Measurements from ENCODE around the gene MESD. TPM values are rescaled to one million over a fixed set of nuclear protein-coding genes. Genes with fewer than 3 reads are reported as not detected.
"Not testable (repeated sequence)": the region's sequence is repeated elsewhere in the genome, so short reads cannot be mapped to it uniquely, and the experiment has no call there.

Gene MESD
- total RNA-seq, 4 donors from 2014 or later = 5.5 to 7.9 (median 6.6) TPM

- H3K27ac ChIP-seq = no peak overlapping the region
- H3K36me3 ChIP-seq = peaks cover 0 to 8% of the 10 kb centered on the region in 2 donors
- DNase-seq = no peak
- TF ChIP-seq CTCF (IDR thresholded peaks at IDR 0.05 in 4 of 5, conservative IDR thresholded peaks at IDR 0.05 in 1 of 5) = no peak
- TF ChIP-seq POLR2A (IDR thresholded peaks at IDR 0.05) = no peak
- in situ Hi-C loops (cut with MboI; ENCODE audit: low sequenced_read_pairs in 4 of 4) = loop anchor here in 2 of 4 donors (25.0 kb wide), 2 partner anchors 170 to 395 kb away; partner anchors contain the start of gene CEMIP (in 1 of the 2)
- H3K9me3 ChIP-seq = no peaks in the 10 kb centered on the region
- ATAC-seq = no peak
- H3K4me1 ChIP-seq = no peaks in the 10 kb centered on the region
- H3K27me3 ChIP-seq = no peaks in the 10 kb centered on the region
- H3K4me3 ChIP-seq = no peak overlapping the region
- intact Hi-C loops (cut with DNase I; ENCODE audit: low total_unique reads) = no loop called here
Observed at GRCh38 chr15:80957556-80957955, 32.1 kb downstream of the MESD start.

- H3K9me3 ChIP-seq; intact Hi-C loops (cut with DNase I; ENCODE audit: low total_unique reads); H3K27me3 ChIP-seq; H3K4me3 ChIP-seq; DNase-seq; H3K4me1 ChIP-seq; ATAC-seq; H3K27ac ChIP-seq: not testable (repeated sequence)
- H3K36me3 ChIP-seq = peaks cover 0 to 19% of the 10 kb centered on the region in 2 donors
- in situ Hi-C loops (cut with MboI; ENCODE audit: low sequenced_read_pairs in 4 of 4) = loop anchor here in 2 of 4 donors (25.0 kb wide), 2 partner anchors 169 to 394 kb away; partner anchors contain the start of gene CEMIP (in 1 of the 2)
Observed at GRCh38 chr15:80955571-80956452, 33.8 kb downstream of the MESD start.

GRCh38 chr15:80953953-80954778 lies 35.5 kb downstream of the MESD start:
- Histone ChIP-seq H3K4me3 (no peak overlapping the region), H3K36me3 (peaks cover 0 to 33% of the 10 kb centered on the region in 2 donors), H3K4me1 (no peaks in the 10 kb centered on the region), H3K27ac (no peak overlapping the region), H3K9me3 (no peaks in the 10 kb centered on the region), H3K27me3 (no peaks in the 10 kb centered on the region)
- DNase-seq (no peak), ATAC-seq (no peak)
- TF ChIP-seq CTCF (IDR thresholded peaks at IDR 0.05 in 4 of 5, conservative IDR thresholded peaks at IDR 0.05 in 1 of 5) (no peak), POLR2A (IDR thresholded peaks at IDR 0.05) (no peak)
- intact Hi-C loops (cut with DNase I; ENCODE audit: low total_unique reads) (no loop called here), in situ Hi-C loops (cut with MboI; ENCODE audit: low sequenced_read_pairs in 4 of 4) (loop anchor here in 2 of 4 donors (25.0 kb wide), 2 partner anchors 167 to 392 kb away; partner anchors contain the start of gene CEMIP (in 1 of the 2))

- DNase-seq (no peak), ATAC-seq (no peak)
- Histone ChIP-seq H3K4me1 (no peaks in the 10 kb centered on the region), H3K27me3 (no peaks in the 10 kb centered on the region), H3K4me3 (no peak overlapping the region), H3K27ac (no peak overlapping the region), H3K9me3 (no peaks in the 10 kb centered on the region), H3K36me3 (peaks cover 0 to 35% of the 10 kb centered on the region in 2 donors)
- TF ChIP-seq POLR2A (IDR thresholded peaks at IDR 0.05) (no peak), CTCF (IDR thresholded peaks at IDR 0.05 in 4 of 5, conservative IDR thresholded peaks at IDR 0.05 in 1 of 5) (no peak)
- intact Hi-C loops (cut with DNase I; ENCODE audit: low total_unique reads) (no loop called here), in situ Hi-C loops (cut with MboI; ENCODE audit: low sequenced_read_pairs in 4 of 4) (loop anchor here in 2 of 4 donors (25.0 kb wide), 2 partner anchors 166 to 391 kb away; partner anchors contain the start of gene CEMIP (in 1 of the 2))
Observed at GRCh38 chr15:80953001-80953952, 36.3 kb downstream of the MESD start.

Measured in gastrocnemius medialis (tissue), 4 donors.